KMS-11 (cell line): ENCODE measurements around the gene AFF3.

Experiments
- H2AFZ ChIP-seq: fragments of 200-600 bp; sonication (generic); 2 replicates; pipeline ENCODE4 v1.6.1; 2016; ENCODE audit warnings: antibody characterized with exemption, mixed run types, low read depth
- H3K27ac ChIP-seq: fragments of 200-600 bp; sonication (generic); 2 replicates; pipeline ENCODE4 v1.6.1; 2016; ENCODE audit warnings: mild to moderate bottlenecking, mixed run types
- H3K27me3 ChIP-seq: fragments of 200-600 bp; sonication (generic); 2 replicates; pipeline ENCODE4 v1.6.1; 2017; ENCODE audit warnings: mild to moderate bottlenecking, low read depth, mixed run types, moderate library complexity; ENCODE audit not compliant: insufficient read depth
- H3K36me3 ChIP-seq: fragments of 200-600 bp; sonication (generic); 2 replicates; pipeline ENCODE4 v1.6.1; 2017; ENCODE audit warnings: mild to moderate bottlenecking, mixed run types; ENCODE audit not compliant: insufficient read depth
- H3K4me1 ChIP-seq: fragments of 200-600 bp; sonication (generic); 2 replicates; pipeline ENCODE4 v1.6.1; 2016; ENCODE audit warnings: mild to moderate bottlenecking, low read depth, mixed run types; ENCODE audit not compliant: poor library complexity, severe bottlenecking
- H3K4me2 ChIP-seq: fragments of 200-600 bp; sonication (generic); 2 replicates; pipeline ENCODE4 v1.7.0; 2016; ENCODE audit warnings: mild to moderate bottlenecking, mixed run types
- H3K4me3 ChIP-seq: fragments of 200-600 bp; sonication (generic); IDR thresholded peaks from 2 replicates; pipeline ENCODE4 v1.6.1; 2017; ENCODE audit warnings: low read depth, low read length, mixed read lengths; ENCODE audit not compliant: insufficient read depth
- H3K79me2 ChIP-seq: fragments of 200-600 bp; sonication (generic); 2 replicates; pipeline ENCODE4 v1.6.1; 2016; ENCODE audit warnings: low read depth, mixed run types; ENCODE audit not compliant: insufficient read depth
- H3K9ac ChIP-seq: fragments of 200-600 bp; sonication (generic); 2 replicates; pipeline ENCODE4 v1.6.1; 2016; ENCODE audit warnings: mild to moderate bottlenecking, mixed run types
- H4K20me1 ChIP-seq: fragments of 200-600 bp; sonication (generic); 2 replicates; pipeline ENCODE4 v1.6.1; 2016; ENCODE audit warnings: mild to moderate bottlenecking, mixed run types; ENCODE audit not compliant: insufficient read depth
- TF ChIP-seq, protein P1 (sequence below): fragments of 200-600 bp; sonication (generic); conservative IDR thresholded peaks from 2 replicates; pipeline ENCODE4 v1.6.1; 2017; ENCODE audit warnings: low read depth, mild to moderate bottlenecking, antibody characterized with exemption, low read length, moderate library complexity, mixed read lengths

Gene AFF3

GRCh38 chr2:99559075-99559662, 583.2 kb downstream of the AFF3 start:
- Histone ChIP-seq H3K27ac (no peak overlapping the region), H3K4me2 (no peak overlapping the region), H3K27me3 (no peaks in the 10 kb centered on the region)

DNA sequence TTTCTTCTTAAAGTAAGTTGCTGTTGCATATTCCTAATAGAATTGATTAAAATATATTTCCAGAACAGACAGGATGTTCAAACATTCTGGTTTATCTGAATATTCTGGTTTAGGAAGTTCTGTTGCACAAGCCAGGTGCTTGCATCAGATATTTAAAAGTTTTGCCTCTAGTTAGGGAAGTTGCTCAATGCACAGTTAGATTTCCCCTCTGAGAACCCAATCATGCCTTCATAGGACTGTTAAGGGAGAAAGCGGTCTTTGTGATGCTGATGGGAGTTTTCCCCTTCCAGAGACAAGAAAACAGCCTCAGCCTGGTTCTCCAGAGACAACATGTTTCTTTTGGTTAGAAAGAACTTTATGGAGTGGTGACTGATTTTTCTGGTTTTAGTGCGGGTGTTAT, 587.0 kb downstream of the AFF3 start:
- Histone ChIP-seq H3K27me3 (no peaks in the 10 kb centered on the region), H3K4me1 (no peaks in the 10 kb centered on the region), H3K79me2 (no peaks in the 10 kb centered on the region), H3K4me3 (no peak overlapping the region), H3K4me2 (no peak overlapping the region), H4K20me1 (no peaks in the 10 kb centered on the region), H3K27ac (no peak overlapping the region), H3K9ac (no peak overlapping the region), H2AFZ (no peak overlapping the region), H3K36me3 (no peaks in the 10 kb centered on the region)
- TF ChIP-seq, protein P1, sequence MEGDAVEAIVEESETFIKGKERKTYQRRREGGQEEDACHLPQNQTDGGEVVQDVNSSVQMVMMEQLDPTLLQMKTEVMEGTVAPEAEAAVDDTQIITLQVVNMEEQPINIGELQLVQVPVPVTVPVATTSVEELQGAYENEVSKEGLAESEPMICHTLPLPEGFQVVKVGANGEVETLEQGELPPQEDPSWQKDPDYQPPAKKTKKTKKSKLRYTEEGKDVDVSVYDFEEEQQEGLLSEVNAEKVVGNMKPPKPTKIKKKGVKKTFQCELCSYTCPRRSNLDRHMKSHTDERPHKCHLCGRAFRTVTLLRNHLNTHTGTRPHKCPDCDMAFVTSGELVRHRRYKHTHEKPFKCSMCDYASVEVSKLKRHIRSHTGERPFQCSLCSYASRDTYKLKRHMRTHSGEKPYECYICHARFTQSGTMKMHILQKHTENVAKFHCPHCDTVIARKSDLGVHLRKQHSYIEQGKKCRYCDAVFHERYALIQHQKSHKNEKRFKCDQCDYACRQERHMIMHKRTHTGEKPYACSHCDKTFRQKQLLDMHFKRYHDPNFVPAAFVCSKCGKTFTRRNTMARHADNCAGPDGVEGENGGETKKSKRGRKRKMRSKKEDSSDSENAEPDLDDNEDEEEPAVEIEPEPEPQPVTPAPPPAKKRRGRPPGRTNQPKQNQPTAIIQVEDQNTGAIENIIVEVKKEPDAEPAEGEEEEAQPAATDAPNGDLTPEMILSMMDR, result no peak

More at GRCh38 chr2:99559075-99559662, 583.2 kb downstream of the AFF3 start:
- no peak overlapping the region for H3K4me3 ChIP-seq
- H2AFZ ChIP-seq, result no peak overlapping the region
- TF ChIP-seq, protein P1, result peak; percentile 92
- H4K20me1 ChIP-seq, result no peaks in the 10 kb centered on the region
- no peaks in the 10 kb centered on the region for H3K4me1 ChIP-seq
- no peaks in the 10 kb centered on the region for H3K79me2 ChIP-seq
- no peaks in the 10 kb centered on the region for H3K36me3 ChIP-seq
- no peak overlapping the region for H3K9ac ChIP-seq

DNA sequence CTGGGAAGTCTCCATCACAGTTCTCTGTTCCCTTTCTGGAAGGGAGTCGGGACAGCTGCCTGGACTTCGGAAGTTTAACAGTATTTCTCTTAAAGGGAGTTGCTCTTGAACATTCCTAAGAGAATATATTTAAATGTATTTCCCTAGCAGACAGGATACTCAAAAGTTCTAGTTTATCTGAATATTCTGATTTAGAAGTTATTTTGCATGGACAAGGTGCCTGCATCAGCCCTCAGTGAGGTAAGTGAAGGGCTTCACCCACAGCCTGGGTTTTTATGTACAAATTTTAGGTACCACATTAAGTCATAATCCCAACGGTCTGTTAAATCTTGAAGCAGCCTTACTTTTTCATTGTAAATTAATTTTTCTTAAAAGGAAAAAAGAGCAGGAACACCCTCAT, 587.5 kb downstream of the AFF3 start:
- Histone ChIP-seq H2AFZ (no peak overlapping the region), H3K36me3 (no peaks in the 10 kb centered on the region), H3K4me3 (no peak overlapping the region), H3K79me2 (no peaks in the 10 kb centered on the region), H3K4me2 (no peak overlapping the region), H3K27me3 (no peaks in the 10 kb centered on the region), H3K9ac (no peak overlapping the region), H4K20me1 (no peaks in the 10 kb centered on the region), H3K4me1 (no peaks in the 10 kb centered on the region), H3K27ac (no peak overlapping the region)
- TF ChIP-seq, protein P1, result no peak

- Histone ChIP-seq H4K20me1 (no peaks in the 10 kb centered on the region), H3K36me3 (no peaks in the 10 kb centered on the region), H3K4me3 (no peak overlapping the region), H3K9ac (no peak overlapping the region), H3K4me1 (no peaks in the 10 kb centered on the region), H3K27me3 (no peaks in the 10 kb centered on the region), H3K79me2 (no peaks in the 10 kb centered on the region), H3K4me2 (no peak overlapping the region), H3K27ac (no peak overlapping the region), H2AFZ (no peak overlapping the region)
- TF ChIP-seq, protein P1, result no peak
Observed at GRCh38 chr2:99554238-99554637, 588.2 kb downstream of the AFF3 start.
